ENCODE measurements around the gene FHIT.
A peak's percentile ranks its signal among the peaks of the same experiment; 100 is the strongest.

The FHIT gene

GRCh38 chr3:60803216-60804173 lies 447.8 kb downstream of the FHIT start:
- DNase-seq (ENCODE audit: low read depth, low spot score) = no peak
- H3K27ac ChIP-seq = no peak overlapping the region

GRCh38 chr3:60801307-60801706 lies 449.9 kb downstream of the FHIT start:
- DNase-seq (ENCODE audit: low read depth, low spot score) = no peak
- no peak overlapping the region for H3K27ac ChIP-seq

GRCh38 chr3:60798456-60798855 lies 452.8 kb downstream of the FHIT start:
- H3K27ac ChIP-seq = no peak overlapping the region
- no peak for DNase-seq (ENCODE audit: low read depth, low spot score)

GRCh38 chr3:60792249-60792852 lies 458.9 kb downstream of the FHIT start:
- DNase-seq (ENCODE audit: low read depth, low spot score) = no peak
- no peak overlapping the region for H3K27ac ChIP-seq

GRCh38 chr3:60788185-60788584 lies 463.1 kb downstream of the FHIT start:
- no peak for DNase-seq (ENCODE audit: low read depth, low spot score)
- no peak overlapping the region for H3K27ac ChIP-seq

- no peak overlapping the region for H3K27ac ChIP-seq
- DNase-seq (ENCODE audit: low read depth, low spot score) = no peak
These were observed 469.3 kb downstream of the FHIT start for GRCh38 chr3:60781935-60782334.

GRCh38 chr3:60779637-60780036 lies 471.6 kb downstream of the FHIT start:
- no peak overlapping the region for H3K27ac ChIP-seq
- DNase-seq (ENCODE audit: low read depth, low spot score) = no peak

GRCh38 chr3:60775985-60776384 lies 475.3 kb downstream of the FHIT start:
- DNase-seq (ENCODE audit: low read depth, low spot score) = no peak
- no peak overlapping the region for H3K27ac ChIP-seq

GRCh38 chr3:60774617-60775016 lies 476.6 kb downstream of the FHIT start:
- H3K27ac ChIP-seq = no peak overlapping the region
- DNase-seq (ENCODE audit: low read depth, low spot score) = no peak

GRCh38 chr3:60772584-60772983 lies 478.7 kb downstream of the FHIT start:
- no peak overlapping the region for H3K27ac ChIP-seq
- no peak for DNase-seq (ENCODE audit: low read depth, low spot score)

GRCh38 chr3:60771766-60772165 lies 479.5 kb downstream of the FHIT start:
- no peak for DNase-seq (ENCODE audit: low read depth, low spot score)
- H3K27ac ChIP-seq = no peak overlapping the region

GRCh38 chr3:60770532-60770931 lies 480.7 kb downstream of the FHIT start:
- DNase-seq (ENCODE audit: low read depth, low spot score) = peak; percentile 8
- no peak overlapping the region for H3K27ac ChIP-seq

- H3K27ac ChIP-seq = no peak overlapping the region
- no peak for DNase-seq (ENCODE audit: low read depth, low spot score)
These were observed 483.7 kb downstream of the FHIT start for GRCh38 chr3:60767536-60767935.

GRCh38 chr3:60765776-60766175 lies 485.5 kb downstream of the FHIT start:
- no peak for DNase-seq (ENCODE audit: low read depth, low spot score)
- H3K27ac ChIP-seq = no peak overlapping the region

- no peak overlapping the region for H3K27ac ChIP-seq
- DNase-seq (ENCODE audit: low read depth, low spot score) = no peak
These were observed 486.4 kb downstream of the FHIT start for GRCh38 chr3:60764870-60765269.

- DNase-seq (ENCODE audit: low read depth, low spot score) = no peak
- H3K27ac ChIP-seq = no peak overlapping the region
These were observed 491.1 kb downstream of the FHIT start for GRCh38 chr3:60760145-60760544.

GRCh38 chr3:60759439-60759838 lies 491.8 kb downstream of the FHIT start:
- H3K27ac ChIP-seq = no peak overlapping the region
- DNase-seq (ENCODE audit: low read depth, low spot score) = no peak

- DNase-seq (ENCODE audit: low read depth, low spot score) = no peak
These were observed 492.4 kb downstream of the FHIT start for GRCh38 chr3:60758831-60759230.

GRCh38 chr3:60758171-60758570 lies 493.1 kb downstream of the FHIT start:
- H3K27ac ChIP-seq = no peak overlapping the region
- DNase-seq (ENCODE audit: low read depth, low spot score) = no peak

More at GRCh38 chr3:60758831-60759230, 492.4 kb downstream of the FHIT start:
- H3K27ac ChIP-seq = no peak overlapping the region

- H3K27ac ChIP-seq = no peak overlapping the region
- no peak for DNase-seq (ENCODE audit: low read depth, low spot score)
These were observed 493.5 kb downstream of the FHIT start for GRCh38 chr3:60757724-60758123.

GRCh38 chr3:60756241-60757030 lies 494.8 kb downstream of the FHIT start:
- DNase-seq (ENCODE audit: low read depth, low spot score) = no peak
- H3K27ac ChIP-seq = no peak overlapping the region

All from epithelial cell of prostate (primary cell).